Fibroblast of skin of right biceps (primary cell): ENCODE measurements around the gene CDC34.

Experiments
- DNase-seq: peaks from one replicate; pipeline ENCODE4 v3.0.0-alpha.2; 2013

Gene CDC34, protein sequence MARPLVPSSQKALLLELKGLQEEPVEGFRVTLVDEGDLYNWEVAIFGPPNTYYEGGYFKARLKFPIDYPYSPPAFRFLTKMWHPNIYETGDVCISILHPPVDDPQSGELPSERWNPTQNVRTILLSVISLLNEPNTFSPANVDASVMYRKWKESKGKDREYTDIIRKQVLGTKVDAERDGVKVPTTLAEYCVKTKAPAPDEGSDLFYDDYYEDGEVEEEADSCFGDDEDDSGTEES

DNA sequence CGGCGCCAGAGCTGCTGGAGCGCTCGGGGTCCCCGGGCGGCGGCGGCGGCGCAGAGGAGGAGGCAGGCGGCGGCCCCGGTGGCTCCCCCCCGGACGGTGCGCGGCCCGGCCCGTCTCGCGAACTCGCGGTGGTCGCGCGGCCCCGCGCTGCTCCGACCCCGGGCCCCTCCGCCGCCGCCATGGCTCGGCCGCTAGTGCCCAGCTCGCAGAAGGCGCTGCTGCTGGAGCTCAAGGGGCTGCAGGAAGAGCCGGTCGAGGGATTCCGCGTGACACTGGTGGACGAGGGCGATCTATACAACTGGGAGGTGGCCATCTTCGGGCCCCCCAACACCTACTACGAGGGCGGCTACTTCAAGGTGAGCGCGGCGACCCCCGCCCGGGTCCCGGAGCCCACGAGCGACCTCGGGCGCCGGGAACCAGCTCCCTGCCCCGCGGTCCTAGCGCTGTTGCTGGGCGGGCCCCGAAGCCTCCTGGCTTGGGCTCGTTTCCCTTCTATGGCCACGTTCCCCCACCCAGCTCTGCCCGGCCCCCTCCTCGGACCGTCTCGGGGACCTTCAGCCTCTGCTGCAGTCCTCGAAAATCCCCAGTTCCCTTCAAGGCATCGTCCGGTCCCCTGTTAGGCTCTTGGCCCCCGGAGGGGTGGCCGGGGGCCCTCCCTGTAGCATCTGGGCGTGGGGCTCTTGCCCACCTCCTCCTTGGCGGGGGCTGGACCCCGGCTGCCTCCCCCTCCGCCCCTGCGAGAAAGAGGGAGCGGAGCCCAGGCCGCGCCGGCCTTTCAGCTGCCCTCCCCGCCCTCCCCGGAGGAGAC is at the start of gene CDC34:
CDC34 (plus strand) TSS at position 8 of the 808 bp plus-strand sequence; CDS start at position 180, 172 bp downstream.
- no peak for DNase-seq

DNA sequence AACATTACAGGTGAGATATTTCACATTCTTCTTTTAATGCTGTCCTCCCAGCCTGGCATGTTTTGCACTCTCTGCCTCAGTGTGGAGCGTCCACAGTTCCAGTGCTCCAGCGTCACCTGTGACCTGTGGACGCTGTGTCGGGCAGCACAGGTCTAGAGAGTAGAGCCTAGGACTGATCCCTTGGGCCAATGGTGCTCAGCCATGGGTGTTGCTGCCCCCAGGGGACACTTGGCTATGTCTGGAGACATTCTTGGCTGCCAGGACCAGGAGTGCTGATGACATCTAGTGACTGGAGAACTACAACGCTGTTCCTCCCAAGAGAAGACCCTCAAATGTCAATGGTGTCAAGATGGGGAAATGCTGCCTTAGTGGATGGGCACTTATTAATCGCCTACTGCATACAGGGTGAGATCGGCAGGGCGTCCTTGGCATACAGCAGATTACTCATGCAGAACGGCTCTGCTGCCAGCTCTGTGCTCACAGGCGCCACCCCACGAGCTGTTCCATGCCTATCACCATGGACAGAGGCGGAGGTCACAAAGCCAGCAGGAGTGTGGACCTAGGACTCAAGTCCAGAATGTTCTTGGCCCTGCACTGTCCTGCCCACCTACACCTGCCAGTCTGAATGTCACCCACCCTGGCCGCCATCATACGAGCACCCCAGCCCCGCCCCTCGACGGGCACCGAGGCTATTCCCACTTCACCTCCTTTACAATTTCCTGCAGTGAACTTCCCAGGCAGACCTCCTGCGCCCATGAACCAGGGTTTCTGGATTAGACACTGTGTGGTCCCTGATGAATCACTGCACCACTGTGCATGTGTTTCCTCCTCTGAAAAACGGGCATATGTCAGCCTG is 49.1 kb upstream of the CDC34 start:
- DNase-seq = no peak

DNA sequence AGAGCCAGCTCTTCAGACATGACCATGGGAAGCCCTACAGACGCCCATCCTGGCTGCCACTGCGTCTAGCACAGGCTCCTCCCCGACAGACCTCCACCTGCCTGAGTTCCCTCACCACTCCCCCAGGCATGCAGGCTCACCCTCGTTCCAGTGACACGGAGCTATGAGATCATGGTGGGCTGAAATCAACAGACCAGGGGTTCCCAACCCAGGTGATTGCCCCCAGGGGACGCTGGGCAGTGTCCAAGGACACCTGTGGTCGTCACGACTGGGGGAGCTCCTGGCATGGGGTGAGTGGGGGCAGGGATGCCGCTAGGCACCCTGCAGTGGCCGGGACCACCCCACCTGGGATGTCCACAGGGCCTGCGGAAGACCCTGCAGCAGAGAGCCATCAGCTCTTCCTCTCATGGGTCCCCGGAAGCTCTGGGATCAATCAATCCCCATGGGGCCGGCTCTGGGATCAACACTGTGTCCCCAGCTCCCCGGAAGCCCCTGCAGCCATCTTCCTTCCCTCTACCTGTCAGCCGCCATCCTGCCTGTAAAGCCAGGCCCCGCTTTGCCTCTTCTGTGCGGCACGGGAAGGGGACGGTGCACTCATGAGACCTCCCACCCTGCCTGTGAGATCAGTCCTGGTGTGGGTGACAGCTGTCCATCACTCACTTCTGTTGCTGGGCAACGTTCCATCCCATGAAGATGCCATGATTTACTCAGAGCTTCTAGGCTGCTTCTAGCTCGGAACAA is 48.1 kb upstream of the CDC34 start:
- DNase-seq = no peak

DNA sequence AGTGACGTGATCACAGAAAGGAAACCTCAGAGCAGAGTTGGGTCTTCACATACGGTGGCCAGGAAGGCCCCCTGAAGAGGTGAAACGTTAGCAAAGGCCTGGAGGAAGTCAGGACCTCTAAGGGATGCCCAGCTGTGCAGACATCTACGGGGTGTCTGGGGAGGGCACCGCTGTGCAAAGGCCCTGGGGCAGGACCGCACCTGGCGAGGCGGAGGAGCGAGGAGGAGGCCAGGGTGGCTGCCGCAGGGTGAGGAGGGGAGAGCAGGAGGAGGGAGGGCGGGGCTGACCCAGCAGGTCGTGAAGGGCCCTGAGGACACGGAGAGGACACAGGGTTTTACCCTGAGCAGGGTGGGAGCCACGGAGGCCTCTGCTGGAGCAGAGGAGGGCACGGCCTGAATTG is 47.1 kb upstream of the CDC34 start:
- DNase-seq = no peak

DNA sequence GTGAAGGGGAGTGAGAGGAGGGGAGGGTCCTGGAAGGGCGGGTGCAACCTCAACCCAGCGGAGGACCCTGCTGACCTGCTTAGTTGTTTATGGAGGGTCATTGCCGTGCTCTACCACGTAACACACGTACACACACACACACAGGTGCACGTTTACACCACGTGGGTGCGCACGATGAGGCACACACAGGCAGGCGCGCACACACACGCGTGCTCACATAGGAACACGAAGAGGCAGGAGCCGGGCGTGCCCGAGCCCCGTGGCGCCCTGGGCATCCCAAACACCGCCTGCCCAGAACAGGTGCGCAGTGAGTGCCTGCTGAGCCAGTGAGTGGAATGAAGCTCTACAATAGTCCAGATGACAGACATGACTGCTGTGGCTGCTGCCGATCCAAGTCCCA is 46.5 kb upstream of the CDC34 start:
- DNase-seq = no peak

DNA sequence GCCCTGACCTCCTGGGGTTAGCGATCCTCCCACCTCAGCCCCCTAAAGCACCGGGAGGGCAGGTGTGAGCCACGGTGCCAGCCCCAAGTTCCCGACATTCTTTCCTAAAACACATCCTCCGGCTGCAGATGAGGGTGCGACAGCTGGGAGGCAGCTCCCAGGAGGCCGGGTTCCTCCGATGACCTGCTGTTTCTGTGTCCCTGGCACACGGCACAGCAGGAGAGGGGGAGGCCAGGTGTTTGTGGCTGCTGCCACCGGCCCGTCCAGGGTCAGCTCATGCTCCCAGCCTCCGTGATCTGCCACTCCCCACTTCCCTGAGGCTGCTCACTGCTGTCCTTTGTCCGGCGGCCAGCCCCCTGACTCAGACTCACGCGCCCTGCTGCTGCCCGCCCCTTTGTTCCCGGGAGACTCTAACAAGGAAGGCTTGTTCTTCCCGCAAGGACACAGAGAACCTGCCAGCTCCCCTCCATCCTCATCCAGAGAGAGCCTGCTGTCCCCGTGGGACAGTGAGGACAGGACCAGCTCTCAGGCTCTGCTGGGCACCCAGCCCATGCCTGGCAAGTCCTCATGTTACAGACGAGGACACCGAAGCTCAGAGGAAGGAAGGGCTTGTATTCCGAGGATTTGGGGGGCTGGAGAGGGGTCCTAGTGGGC is 45.9 kb upstream of the CDC34 start:
- no peak for DNase-seq

DNA sequence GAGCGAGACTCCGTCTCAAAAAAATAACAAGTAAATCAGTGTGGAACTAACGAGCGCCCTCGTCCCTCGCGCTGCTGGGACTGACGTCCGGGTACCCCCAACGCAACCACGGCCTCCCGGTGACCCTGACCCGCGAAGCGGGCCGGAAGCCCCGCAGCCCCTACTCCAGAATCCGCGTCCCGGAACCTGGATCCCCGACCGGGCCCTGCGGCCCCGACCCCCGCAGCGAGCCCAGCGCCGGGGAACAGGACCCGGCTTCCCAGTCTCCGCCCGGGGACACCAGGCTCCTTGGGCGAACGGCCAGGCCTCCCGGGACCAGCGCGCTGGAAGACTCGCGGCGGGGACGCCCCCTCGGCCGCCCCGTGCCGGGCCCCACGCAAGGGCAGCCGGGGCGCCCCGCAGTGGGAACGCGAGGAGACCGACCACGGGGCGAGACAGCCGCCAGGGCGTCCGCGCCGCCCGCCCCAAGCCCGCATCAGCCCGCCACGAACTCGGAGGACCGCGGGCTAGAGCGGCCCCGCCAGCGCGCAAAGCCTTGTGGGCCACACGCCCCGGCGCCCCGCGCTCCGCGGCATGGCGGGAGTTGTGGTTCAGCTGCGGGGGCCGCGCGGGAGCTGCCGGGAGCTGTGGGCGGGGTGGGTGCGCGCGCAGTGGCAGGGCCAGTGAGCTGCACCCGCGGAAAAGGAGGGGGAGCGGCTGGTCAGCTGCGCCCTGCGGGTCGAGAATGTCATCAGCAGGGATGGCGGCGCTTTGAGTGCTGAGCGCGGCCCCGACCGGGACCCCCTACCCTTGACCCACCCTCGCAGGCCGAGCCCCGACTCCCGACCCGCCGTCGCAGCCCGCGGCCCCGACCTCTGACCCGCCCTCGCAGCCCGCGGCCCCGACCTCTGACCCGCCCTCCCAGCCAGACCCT is 42.8 kb upstream of the CDC34 start:
- DNase-seq = peak; percentile 95

DNA sequence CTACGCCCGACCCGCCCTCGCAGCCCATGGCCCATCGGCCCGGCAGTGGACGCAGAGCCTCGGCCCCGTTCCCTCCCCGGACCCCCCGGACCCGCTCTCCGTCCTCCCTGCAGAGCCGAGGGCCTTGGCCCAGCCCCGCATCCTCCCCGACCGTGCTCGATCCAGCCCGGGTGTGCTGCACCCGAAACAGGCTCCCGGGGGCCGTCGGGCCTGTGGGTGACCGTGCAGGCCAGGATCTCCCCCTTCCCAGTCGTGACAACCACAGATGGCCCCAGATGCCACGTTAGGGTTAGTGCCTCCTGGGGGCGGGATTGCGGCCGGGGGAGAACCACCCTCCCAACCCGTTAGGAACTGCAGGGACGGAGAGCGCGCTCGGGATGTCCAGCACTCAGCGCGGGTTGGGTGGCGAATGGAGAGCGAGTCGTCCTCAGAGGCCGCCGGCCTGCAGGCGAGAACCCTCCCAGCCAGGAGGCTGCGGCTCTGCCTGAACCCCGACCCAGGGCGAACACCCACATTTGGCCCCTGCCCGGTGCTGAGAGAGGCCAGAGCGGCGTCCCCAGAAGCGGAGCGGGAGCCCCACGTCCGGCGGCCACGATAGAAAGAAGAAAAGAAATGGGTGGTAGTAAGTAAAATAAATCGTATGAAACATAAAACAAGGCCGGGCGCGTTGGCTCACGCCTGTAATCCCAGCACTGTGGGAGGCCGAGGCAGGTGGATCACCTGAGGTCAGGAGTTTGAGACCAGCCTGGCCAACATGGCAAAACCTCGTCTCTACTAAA is 42.0 kb upstream of the CDC34 start:
- peak; percentile 31 for DNase-seq

DNA sequence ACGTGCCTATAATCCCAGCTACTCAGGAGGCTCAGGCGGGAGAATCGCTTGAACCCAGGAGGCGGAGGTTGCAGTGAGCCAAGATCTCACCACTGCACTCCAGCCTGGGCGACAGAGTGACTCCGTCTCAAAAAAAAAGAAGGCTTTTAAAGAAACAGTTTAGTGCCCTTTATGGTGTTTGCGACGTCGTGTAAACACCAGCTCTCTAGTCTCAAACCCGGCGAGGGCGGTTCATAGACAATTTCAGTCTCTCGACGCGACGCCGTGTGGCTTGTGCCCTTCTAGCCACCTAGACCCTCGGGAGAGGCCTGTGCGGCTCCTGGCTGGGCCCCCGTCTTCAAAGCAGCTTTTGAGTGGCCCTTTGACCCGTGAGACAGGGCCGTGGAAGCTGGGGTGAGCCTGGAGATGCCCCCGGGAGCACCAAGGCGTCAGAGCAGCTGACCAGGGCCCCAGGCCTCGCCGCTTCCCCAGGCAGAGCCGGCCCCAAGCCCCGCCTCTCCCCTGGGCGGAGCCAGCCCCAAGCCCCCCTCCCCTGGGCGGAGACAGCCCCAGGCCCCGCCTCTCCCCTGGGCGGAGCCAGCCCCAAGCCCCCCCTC is 40.3 kb upstream of the CDC34 start:
- no peak for DNase-seq

DNA sequence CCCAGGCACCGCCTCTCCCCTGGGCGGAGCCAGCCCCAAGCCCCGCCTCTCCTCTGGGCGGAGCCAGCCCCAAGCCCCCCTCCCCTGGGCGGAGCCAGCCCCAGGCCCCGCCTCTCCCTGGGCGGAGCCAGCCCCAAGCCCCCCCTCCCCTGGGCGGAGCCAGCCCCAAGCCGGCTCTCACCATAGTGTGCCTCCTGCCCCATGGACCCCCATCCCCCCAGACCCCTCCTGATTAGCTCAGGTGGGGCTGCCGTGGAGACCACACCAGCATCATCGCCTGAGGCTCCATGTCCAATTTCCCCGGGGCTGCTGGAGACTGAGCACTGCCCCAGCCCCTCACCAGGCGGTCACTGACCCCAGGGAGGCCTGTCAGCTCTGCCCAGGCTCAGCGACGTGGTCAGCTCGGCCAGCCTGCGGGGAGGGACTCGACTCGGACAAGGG is 39.4 kb upstream of the CDC34 start:
- DNase-seq = no peak

DNA sequence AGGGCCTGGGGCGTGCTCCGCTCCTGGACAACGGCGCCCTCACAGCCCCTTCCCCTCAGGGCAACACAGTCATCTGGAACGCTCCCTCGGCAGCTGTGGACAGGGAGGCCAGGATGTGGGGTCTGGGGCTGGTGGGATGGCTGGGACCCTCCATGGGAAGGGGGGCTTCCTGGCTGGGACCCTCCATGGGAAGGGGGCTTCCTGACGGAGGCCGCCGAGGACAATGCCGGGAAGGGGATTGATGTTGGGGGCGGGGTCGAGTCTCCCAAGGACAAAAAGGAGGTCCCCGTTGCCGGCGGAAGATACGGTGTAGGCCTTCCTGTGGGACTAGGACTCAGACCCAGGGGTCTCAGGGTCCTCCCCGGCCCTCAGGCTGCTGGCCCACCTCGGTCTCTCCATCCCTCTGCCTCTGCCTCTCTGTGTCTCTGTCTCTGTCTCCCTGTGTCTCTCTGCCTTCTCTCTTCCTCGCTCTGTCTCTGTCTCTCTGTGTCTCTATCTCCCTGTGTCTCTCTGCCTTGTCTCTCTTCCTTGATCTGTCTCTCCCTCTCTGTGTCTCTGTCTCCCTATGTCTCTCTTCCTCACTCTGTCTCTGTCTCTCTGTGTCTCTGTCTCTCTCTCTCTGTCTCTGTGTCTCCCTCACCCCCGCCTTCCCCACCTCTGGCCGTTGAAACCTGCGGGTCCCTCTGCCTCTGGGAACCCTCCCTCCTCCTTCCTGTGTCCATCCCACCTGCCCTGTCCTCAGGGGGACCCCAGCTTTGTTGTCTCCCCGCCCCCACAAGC is 38.0 kb upstream of the CDC34 start:
- no peak for DNase-seq

DNA sequence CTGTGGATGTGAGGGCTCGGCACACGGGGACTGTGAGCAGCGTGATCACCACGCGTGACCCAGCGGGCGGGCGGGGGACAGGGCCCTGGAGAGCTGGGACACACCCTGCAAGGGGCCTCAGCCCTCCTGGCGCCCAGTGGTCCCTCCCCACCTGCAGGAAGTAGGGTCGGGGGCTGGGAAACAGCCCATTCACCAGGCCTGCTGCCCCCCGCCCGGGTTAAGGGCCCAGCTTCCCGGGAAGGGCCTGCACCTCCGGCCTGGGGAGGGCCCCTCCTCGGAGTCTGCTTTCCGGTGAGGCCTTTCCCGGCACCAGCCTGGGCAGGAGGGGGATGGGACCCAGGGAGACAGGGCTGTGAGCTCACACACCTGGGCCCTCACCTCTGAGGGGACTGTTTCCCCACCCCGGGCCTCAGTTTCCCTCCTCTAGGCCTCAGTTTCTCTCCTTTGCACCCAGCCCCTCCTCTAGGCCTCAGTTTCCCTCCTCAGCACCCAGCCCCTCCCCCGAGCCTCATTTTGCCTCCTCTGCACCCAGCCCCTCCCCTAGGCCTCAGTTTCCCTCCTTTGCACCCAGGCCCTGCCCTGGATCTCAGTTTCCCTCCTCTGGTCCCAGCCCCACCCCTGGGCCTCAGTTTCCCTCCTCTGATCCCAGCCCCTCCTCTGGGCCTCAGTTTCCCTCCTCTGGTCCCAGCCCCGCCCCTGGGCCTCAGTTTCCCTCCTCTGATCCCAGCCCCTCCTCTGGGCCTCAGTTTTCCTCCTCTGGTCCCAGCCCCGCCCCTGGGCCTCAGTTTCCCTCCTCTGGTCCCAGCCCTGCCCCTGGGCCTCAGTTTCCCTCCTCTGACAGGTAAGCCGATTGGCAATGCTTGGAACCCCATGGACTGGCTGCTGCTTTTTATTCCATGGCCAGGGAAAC is 37.1 kb upstream of the CDC34 start:
- DNase-seq = no peak

DNA sequence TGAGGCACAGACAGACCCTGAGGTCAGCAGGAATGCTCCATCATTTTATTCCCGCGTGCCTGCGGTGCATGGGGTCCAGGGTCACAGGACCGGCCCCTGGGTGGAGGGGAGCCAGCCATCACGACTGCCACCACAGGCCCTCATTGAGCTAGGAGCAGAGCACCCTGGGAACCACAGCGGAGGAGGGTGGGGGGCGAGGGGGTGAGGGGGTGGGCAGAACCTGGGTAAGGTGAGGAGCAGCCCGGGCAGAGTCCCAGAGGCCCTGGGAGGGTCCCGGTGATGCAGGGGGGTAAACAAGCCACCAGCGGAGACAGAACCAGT is 36.5 kb upstream of the CDC34 start:
- no peak for DNase-seq

DNA sequence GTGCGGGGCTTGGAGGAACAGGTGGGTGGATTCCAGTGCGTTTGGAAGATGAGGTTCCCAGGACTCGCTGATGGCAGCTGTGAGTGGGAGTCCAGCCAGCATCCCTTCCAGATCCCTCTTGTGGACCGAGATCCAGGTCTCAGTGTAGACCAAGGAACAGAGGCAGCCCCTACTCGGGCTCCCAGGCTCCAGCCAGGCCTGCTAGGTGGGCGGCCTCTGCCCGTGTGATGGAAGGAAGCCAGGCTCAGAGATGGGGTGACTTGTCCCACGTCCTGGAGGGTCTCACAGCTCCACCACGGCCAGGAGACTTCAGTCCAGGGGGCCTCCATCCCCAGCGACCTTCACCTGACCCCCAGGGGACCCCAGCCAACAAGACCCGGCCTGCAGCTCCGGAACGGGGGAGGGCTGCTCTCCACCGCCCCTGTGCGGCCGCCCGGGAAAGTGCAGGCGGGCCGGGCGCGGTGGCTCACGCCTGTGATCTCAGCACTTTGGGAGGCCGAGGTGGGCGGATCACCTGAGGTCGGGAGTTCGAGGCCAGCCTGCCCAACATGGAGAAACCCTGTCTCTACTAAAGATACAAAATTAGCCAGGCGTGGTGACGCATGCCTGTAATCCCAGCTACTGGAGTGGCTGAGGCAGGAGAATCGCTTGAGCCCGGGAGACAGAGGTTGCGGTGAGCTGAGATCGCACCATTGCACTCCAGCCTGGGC is 36.0 kb upstream of the CDC34 start:
- peak; percentile 53 for DNase-seq

DNA sequence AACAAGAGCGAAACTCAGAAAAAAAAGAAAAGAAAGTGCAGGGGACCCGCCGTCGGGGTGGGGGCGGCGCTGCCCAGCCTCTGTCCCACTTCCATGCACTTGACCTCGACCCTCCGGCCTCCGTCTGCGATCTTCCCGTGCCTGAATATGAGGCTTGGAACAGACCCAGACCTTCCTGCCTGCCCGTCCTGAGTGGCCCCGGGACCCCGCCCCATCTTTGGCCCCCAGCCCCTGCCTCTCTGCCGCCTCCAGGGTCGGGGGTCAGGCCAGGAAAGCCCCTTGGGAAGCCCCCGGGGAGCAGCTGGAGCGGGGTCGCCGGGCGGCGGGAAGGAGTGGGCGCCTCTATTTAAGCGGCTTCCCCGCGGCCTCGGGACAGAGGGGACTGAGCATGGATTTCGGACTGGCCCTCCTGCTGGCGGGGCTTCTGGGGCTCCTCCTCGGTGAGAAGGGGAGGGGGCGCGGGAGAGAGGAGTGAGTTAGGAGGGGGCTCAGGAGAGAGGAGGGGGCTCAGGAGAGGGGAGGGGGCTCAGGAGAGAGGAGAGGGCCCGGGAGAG is 35.4 kb upstream of the CDC34 start, which contains the start of gene MADCAM1:
MADCAM1 (plus strand) TSS at position 375 of the 554 bp plus-strand sequence; CDS start at position 389, 14 bp downstream.
- no peak for DNase-seq

DNA sequence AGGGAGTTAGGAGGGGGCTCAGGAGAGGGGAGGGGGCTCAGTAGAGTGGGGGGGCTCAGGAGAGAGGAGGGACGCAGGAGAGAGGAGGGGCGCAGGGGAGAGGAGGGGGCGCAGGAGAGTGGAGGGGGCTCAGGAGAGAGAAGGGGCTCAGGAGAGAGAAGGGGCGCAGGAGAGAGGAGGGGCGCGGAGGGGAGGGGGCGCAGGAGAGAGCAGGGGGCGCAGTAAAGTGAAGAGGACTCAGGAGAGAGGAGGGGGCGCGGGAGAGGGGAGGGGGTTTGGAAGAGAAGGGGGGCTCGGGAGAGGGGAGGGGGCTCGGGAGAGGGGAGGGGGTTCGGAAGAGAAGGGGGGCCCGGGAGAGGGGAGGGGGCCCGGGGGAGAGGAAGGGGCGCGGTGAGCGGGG is 34.6 kb upstream of the CDC34 start:
- no peak for DNase-seq

DNA sequence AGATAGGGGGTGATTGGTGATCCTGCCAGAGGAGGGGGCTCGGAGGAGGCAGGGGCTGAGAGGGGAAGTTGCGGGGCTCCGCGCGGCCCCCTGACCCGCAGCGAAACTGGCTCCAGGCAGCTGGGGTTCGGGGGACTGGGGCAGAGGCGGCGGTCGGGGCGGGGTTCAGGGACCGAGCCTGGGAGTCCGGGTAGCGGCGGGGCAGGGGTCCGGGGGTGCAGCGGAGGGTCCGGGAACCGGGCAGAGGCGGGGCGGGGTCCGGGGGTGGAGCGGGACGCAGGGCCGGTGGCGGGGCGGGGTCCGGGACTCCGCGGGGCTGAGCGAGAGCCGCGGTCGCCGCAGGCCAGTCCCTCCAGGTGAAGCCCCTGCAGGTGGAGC is 34.1 kb upstream of the CDC34 start:
- no peak for DNase-seq
